NT2/D1 (cell line): ENCODE results near the gene CTDP1.

Experiments used
- SUZ12 ChIP-seq: IDR thresholded peaks from 2 replicates; pipeline ENCODE4 v1.6.1; 2011; ENCODE audit not compliant: insufficient read length, insufficient read depth; ENCODE audit errors: extremely low read depth
- YY1 ChIP-seq: IDR thresholded peaks from 2 replicates; pipeline ENCODE4 v1.6.1; 2011; ENCODE audit not compliant: insufficient read length, insufficient read depth
- ZNF274 ChIP-seq: IDR thresholded peaks from 2 replicates; pipeline ENCODE4 v1.6.1; 2011; ENCODE audit warnings: mild to moderate bottlenecking, low read depth, low read length

DNA sequence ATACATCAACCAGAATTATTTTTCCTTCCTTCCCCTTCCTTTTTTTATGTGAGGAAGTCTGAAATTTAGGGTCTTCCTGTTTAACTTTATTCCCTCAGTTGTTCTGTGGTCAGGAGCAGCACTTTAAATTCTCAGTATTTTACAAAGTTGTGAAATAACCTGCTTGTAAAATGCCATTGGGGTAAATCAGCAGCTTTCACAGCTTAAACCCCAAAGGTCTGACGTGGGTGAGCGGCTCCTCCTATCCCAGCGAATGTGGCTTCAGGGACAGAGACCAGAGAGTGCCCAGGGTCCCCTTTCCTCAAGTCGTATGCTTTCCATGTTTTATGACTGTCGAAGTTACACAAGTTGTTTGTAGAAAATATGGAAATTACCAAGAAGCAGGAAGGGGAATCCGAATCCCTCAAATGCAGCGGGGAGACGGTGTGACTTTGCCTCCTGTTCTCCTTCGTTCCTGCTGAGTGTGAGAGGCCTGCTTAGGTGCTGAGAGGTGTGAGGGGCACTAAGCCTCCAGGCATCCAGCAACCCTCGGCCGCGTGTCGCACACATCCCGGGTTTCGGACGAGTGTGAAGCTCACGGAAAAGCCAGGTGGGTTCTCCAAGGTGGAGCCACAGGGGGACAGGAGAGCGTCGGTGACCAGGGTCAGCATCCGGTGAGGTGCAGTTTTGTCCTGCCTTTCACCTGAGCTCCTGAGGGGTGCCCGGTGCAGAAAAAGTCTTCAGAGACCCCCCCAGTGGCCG, 107.4 kb downstream of the CTDP1 start:
- TF ChIP-seq ZNF274 (no peak), YY1 (no peak), SUZ12 (no peak)
